H1 (cell line): Measurements from ENCODE around the gene MZF1. TPM values are rescaled to one million over a fixed set of nuclear protein-coding genes. Genes with fewer than 3 reads are reported as not detected.

Experiments
- CTCF ChIA-PET: fragments of 300-600 bp; sonication (Branson Sonifier 250); formaldehyde crosslinking; loops from one replicate; lab custom pipeline; 2021; ENCODE audit not compliant: partially characterized antibody; lab: Charles Lee
- POLR2A ChIA-PET: fragments of 300-600 bp; sonication (Branson Sonifier 250); formaldehyde crosslinking; loops from one replicate; lab custom pipeline; 2021; ENCODE audit warnings: inconsistent platforms; ENCODE audit not compliant: partially characterized antibody; lab: Charles Lee
- DNase-seq, 2 experiments: peaks; one replicate each; pipeline versions ENCODE4 v3.0.0 to v3.0.0-alpha.2; 2010 to 2022; ENCODE audit warnings: low spot score in 2 of 2, low read depth in 1 of 2, mixed read lengths in 1 of 2
- FAIRE-seq: peaks from 2 replicates; lab custom pipeline; 2011; peaks lifted over from hg19 to GRCh38; lab: Jason Lieb, UNC
- H2AFZ ChIP-seq: 2 replicates; pipeline ENCODE4 v1.8.1; 2012; ENCODE audit warnings: low read length, inconsistent platforms
- H2AK5ac ChIP-seq: 2 replicates; pipeline ENCODE4 v1.6.1; 2013; ENCODE audit warnings: low read depth, low read length
- H2BK120ac ChIP-seq: replicated peaks from 2 replicates; pipeline ENCODE3; 2013; ENCODE audit warnings: low read depth, low read length, inconsistent platforms
- H2BK12ac ChIP-seq: 2 replicates; pipeline ENCODE4 v1.6.1; 2013; ENCODE audit warnings: low read depth, low read length
- H2BK15ac ChIP-seq: 2 replicates; pipeline ENCODE4 v1.6.1; 2013; ENCODE audit warnings: low read length
- H2BK20ac ChIP-seq: 2 replicates; pipeline ENCODE4 v1.6.1; 2013; ENCODE audit warnings: low read length
- H2BK5ac ChIP-seq: 2 replicates; pipeline ENCODE4 v1.6.1; 2013; ENCODE audit warnings: low read depth, low read length
- H3K14ac ChIP-seq: 2 replicates; pipeline ENCODE4 v1.6.1; 2013; ENCODE audit warnings: inconsistent platforms; ENCODE audit not compliant: insufficient read length
- H3K18ac ChIP-seq: 2 replicates; pipeline ENCODE4 v1.6.1; 2013; ENCODE audit warnings: low read length; ENCODE audit errors: extremely low read depth
- H3K23ac ChIP-seq: 2 replicates; pipeline ENCODE4 v1.6.1; 2013; ENCODE audit warnings: inconsistent platforms; ENCODE audit not compliant: insufficient read length
- H3K23me2 ChIP-seq: 2 replicates; pipeline ENCODE4 v1.6.1; 2013; ENCODE audit warnings: low read depth, low read length
- H3K27ac ChIP-seq: 2 replicates; pipeline ENCODE4 v1.6.1; 2011; ENCODE audit warnings: low read depth, low read length, inconsistent platforms
- H3K27me3 ChIP-seq, 4 experiments: replicated peaks in 1 of 4; 1 replicate in 1 of 4; 2 replicates in 3 of 4; pipeline versions ENCODE4 v1.6.1 to v1.8.1; 2011 to 2013; ENCODE audit warnings: low read length in 3 of 4, mild to moderate bottlenecking in 3 of 4, inconsistent platforms in 2 of 4, mixed read lengths in 2 of 4, moderate library complexity in 1 of 4; ENCODE audit not compliant: control insufficient read depth in 3 of 4, insufficient read depth in 3 of 4; ENCODE audit errors: extremely low read depth in 1 of 4
- H3K36me3 ChIP-seq, 4 experiments: 2 replicates each; pipeline versions ENCODE4 v1.6.1 to v1.8.1; 2011 to 2013; ENCODE audit warnings: mild to moderate bottlenecking in 4 of 4, low read length in 3 of 4, moderate library complexity in 2 of 4, control low read depth in 1 of 4, inconsistent platforms in 1 of 4; ENCODE audit not compliant: insufficient read depth in 4 of 4, control insufficient read depth in 2 of 4
- H3K4ac ChIP-seq: replicated peaks from 2 replicates; pipeline ENCODE3; 2013; ENCODE audit warnings: low read length, low read depth, mixed read lengths, inconsistent platforms; ENCODE audit not compliant: insufficient read length
- H3K4me1 ChIP-seq, 4 experiments: replicated peaks in 1 of 4; 1 replicate in 1 of 4; 2 replicates in 3 of 4; pipeline versions ENCODE4 v1.6.1 to v1.8.1; 2011 to 2013; ENCODE audit warnings: low read length in 3 of 4, inconsistent platforms in 2 of 4, mixed read lengths in 1 of 4; ENCODE audit not compliant: insufficient read depth in 4 of 4, control insufficient read depth in 3 of 4
- H3K4me2 ChIP-seq, 2 experiments: 2 replicates each; pipeline versions ENCODE4 v1.6.1 to v1.8.1; 2011 to 2013; ENCODE audit warnings: low read depth in 2 of 2, low read length in 2 of 2, control low read depth in 1 of 2, inconsistent platforms in 1 of 2, mild to moderate bottlenecking in 1 of 2; ENCODE audit not compliant: insufficient read depth in 1 of 2
- H3K4me3 ChIP-seq, 4 experiments: fragments of 200-600, 300-600 bp in 1 of 4; sonication (generic), shearing (Covaris generic), sonication (Bioruptor Twin) in 1 of 4; 2 replicates each; pipeline versions ENCODE4 v1.5.1 to v1.8.1; 2011 to 2016; ENCODE audit warnings: low read length in 4 of 4, low read depth in 3 of 4, control low read depth in 2 of 4, inconsistent platforms in 2 of 4, mild to moderate bottlenecking in 2 of 4, mixed read lengths in 1 of 4, moderate library complexity in 1 of 4; ENCODE audit not compliant: insufficient read depth in 2 of 4; ENCODE audit errors: extremely low read depth in 1 of 4
- H3K56ac ChIP-seq: replicated peaks from 2 replicates; pipeline ENCODE3; 2013; ENCODE audit warnings: low read depth, mild to moderate bottlenecking, mixed read lengths, low read length, inconsistent platforms; ENCODE audit not compliant: insufficient read length
- H3K79me1 ChIP-seq: 2 replicates; pipeline ENCODE4 v1.6.1; 2013; ENCODE audit warnings: low read depth, low read length, control low read depth
- H3K79me2 ChIP-seq, 2 experiments: 2 replicates each; pipeline versions ENCODE4 v1.6.1 to v1.8.1; 2012 to 2013; ENCODE audit warnings: low read length in 2 of 2, mild to moderate bottlenecking in 2 of 2, inconsistent platforms in 1 of 2; ENCODE audit not compliant: insufficient read depth in 2 of 2, control insufficient read depth in 1 of 2
- H3K9ac ChIP-seq, 4 experiments: replicated peaks in 1 of 4; 1 replicate in 1 of 4; 2 replicates in 3 of 4; pipeline versions ENCODE4 v1.6.1 to v1.8.1; 2011 to 2013; ENCODE audit warnings: low read depth in 3 of 4, low read length in 3 of 4, control low read depth in 2 of 4, mild to moderate bottlenecking in 2 of 4, moderate library complexity in 2 of 4, inconsistent platforms in 1 of 4; ENCODE audit errors: extremely low read depth in 1 of 4
- H3K9me3 ChIP-seq, 2 experiments: 2 replicates each; pipeline versions ENCODE4 v1.6.1 to v1.8.1; 2012 to 2013; ENCODE audit warnings: mild to moderate bottlenecking in 2 of 2, moderate library complexity in 2 of 2, control low read depth in 1 of 2, inconsistent platforms in 1 of 2, low read depth in 1 of 2, low read length in 1 of 2, mixed read lengths in 1 of 2; ENCODE audit not compliant: insufficient read depth in 2 of 2
- H4K20me1 ChIP-seq, 2 experiments: replicated peaks in 1 of 2; 2 replicates each; pipeline versions ENCODE3 to v1.8.1; 2011 to 2013; ENCODE audit warnings: inconsistent platforms in 2 of 2, low read length in 2 of 2, mild to moderate bottlenecking in 1 of 2; ENCODE audit not compliant: insufficient read depth in 2 of 2, control insufficient read depth in 1 of 2
- H4K5ac ChIP-seq: 2 replicates; pipeline ENCODE4 v1.6.1; 2013; ENCODE audit warnings: low read length, low read depth, mixed read lengths, inconsistent platforms; ENCODE audit not compliant: insufficient read length
- H4K8ac ChIP-seq: 2 replicates; pipeline ENCODE4 v1.8.0; 2013; ENCODE audit warnings: mild to moderate bottlenecking, moderate library complexity, low read length, inconsistent platforms; ENCODE audit not compliant: insufficient read depth; ENCODE audit errors: extremely low read depth
- H4K91ac ChIP-seq: replicated peaks from 2 replicates; pipeline ENCODE3; 2013; ENCODE audit warnings: low read length, mixed read lengths, inconsistent platforms; ENCODE audit not compliant: insufficient read length
- WGBS, 2 experiments: shearing (Covaris generic) in 1 of 2; methylation state at CpG; one replicate each; pipeline versions ENCODE4 v1.1.6 to v1.1.7; 2013 to 2015; ENCODE audit warnings: low lambda C conversion rate in 2 of 2, mixed read lengths in 2 of 2, inconsistent platforms in 1 of 2, low coverage in 1 of 2, missing lambda C conversion rate in 1 of 2; ENCODE audit not compliant: insufficient replicate concordance in 2 of 2, insufficient coverage in 1 of 2, insufficient read length in 1 of 2; ENCODE audit errors: extremely low coverage in 1 of 2, missing lambda C conversion rate in 1 of 2; 5-methylcytosine and 5-hydroxymethylcytosine counted together
- polyA plus RNA-seq, 7 experiments: library from polyadenylated mRNA; depleted of rRNA in 3 of 7; stranded (reverse) in 5 of 7; unstranded in 2 of 7; fragments of >200 nt in 5 of 7; fragments of 200-250 nt in 2 of 7; gene quantifications; 1 replicate in 5 of 7; 2 replicates in 1 of 7; 4 replicates in 1 of 7; pipeline versions ENCODE4 v1.2.1 to v1.2.3, GENCODE V29; 2011 to 2013; ENCODE audit warnings: missing spikeins in 2 of 7, mixed read lengths in 2 of 7
- total RNA-seq: library from RNA; stranded (reverse); fragmentation: NEBNext Ultra II Directional; extraction: Animal tissue kit (Norgen Biotek cat#: 25700); gene quantifications from 2 replicates; pipeline ENCODE4 v1.2.1, GENCODE V29; 2021

Gene MZF1
- total and polyA plus RNA-seq, 2 of the 8 experiments (the other 6 are each of a cell fraction or from before 2014, with no cell fraction given), result 15.2 to 25.0 TPM

DNA sequence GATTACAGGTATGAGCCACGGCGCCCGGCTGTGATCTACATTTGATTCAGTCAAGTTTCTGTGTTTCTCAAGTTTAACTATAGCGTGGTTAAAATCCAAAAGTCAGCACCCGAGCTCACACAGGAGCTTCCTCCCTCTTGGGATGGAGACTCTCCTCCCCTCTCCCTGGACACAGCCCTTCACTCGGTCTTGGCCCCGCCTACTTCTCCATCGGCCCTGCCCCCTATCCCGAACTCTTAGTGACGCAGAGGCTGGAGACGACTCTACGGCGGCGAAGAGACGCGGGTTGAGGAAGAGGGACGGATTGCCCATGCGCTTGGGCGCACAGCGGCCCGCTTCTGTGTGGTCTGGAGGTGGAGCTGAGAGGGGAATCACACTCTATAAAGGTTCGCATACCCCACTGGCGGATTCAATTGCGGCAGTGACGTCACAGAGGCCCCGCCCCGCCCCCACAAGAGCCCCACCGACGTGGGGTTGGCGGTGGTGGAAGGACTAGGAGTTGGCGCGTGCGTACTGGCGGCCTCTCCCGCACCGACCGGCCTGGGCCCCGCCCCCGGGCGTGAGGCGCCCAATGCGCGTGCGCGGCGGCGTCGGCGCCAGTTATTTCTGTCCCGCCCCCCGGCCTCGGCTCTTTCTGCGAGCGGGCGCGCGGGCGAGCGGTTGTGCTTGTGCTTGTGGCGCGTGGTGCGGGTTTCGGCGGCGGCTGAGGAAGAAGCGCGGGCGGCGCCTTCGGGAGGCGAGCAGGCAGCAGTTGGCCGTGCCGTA, 29.1 kb downstream of the MZF1 start, which contains the start of gene TRIM28:
TSS of gene TRIM28 (plus strand) at position 239 of the 765 bp plus-strand sequence. CDS start 694 bp downstream, outside the sequence.
- peaks cover 21 to 39% (median 30%) of the 10 kb centered on the region in 4 experiments for H3K36me3 ChIP-seq
- 1% methylated on average over 66 of the region's 73 CpGs; no CpG with 5 or more reads in 1 of the 2 experiments for WGBS, 2 experiments
- POLR2A ChIA-PET, result interaction anchor here (0.6 to 13.8 kb wide), 20 partner anchors 9 to 360 kb away, joined by 3 to 650 read pairs (median 4); partner anchors contain the start of genes CHMP2A, MZF1, SLC27A5 and UBE2M
- H3K23me2 ChIP-seq, result peaks cover 13% of the 10 kb centered on the region
- peak within 1 kb of the TSS; percentile 88 for H4K5ac ChIP-seq
- peaks cover 0 to 24% (median 10%) of the 10 kb centered on the region in 4 experiments; a peak in 5 of 7 replicates for H3K27me3 ChIP-seq
- H2AFZ ChIP-seq, result no peak within 1 kb of the TSS
- H3K4me3 ChIP-seq, result peak within 1 kb of the TSS; percentile 89 to 100 (median 94)
- H3K18ac ChIP-seq, result peak within 1 kb of the TSS; percentile 100
- peaks cover 3 to 10% (median 5%) of the 10 kb centered on the region in 4 experiments; a peak in 6 of 7 replicates for H3K4me1 ChIP-seq
- H3K9ac ChIP-seq, result peak within 1 kb of the TSS; percentile 92 to 100 (median 95)
- peak within 1 kb of the TSS; percentile 97 for H3K56ac ChIP-seq
- H2BK15ac ChIP-seq, result no peak within 1 kb of the TSS
- H3K79me2 ChIP-seq, result peaks cover 28 to 41% of the 10 kb centered on the region in 2 experiments
- H4K8ac ChIP-seq, result peak within 1 kb of the TSS; percentile 99
- H3K9me3 ChIP-seq, result no peaks in the 10 kb centered on the region
- H4K20me1 ChIP-seq, result peaks cover 34 to 41% of the 10 kb centered on the region in 2 experiments
- CTCF ChIA-PET, result interaction anchor here (0.8 to 3.6 kb wide), 5 partner anchors 10 to 37 kb away, joined by 3 to 21 read pairs (median 5); partner anchors contain the start of genes CHMP2A and ZBTB45
- H3K4me2 ChIP-seq, result peak within 1 kb of the TSS; percentile 92 to 98
- DNase-seq, result peak; percentile 91 to 99
- peak within 1 kb of the TSS; percentile 87; the same call in 1 of the 2 replicates for H2BK12ac ChIP-seq
- H2BK120ac ChIP-seq, result peak within 1 kb of the TSS; percentile 75
- no peak within 1 kb of the TSS for H3K23ac ChIP-seq
- H2BK20ac ChIP-seq, result no peak within 1 kb of the TSS
- peak within 1 kb of the TSS; percentile 96 for H3K27ac ChIP-seq
- peak within 1 kb of the TSS; percentile 99 for H2BK5ac ChIP-seq
- no peak within 1 kb of the TSS for H2AK5ac ChIP-seq
- H3K4ac ChIP-seq, result peak within 1 kb of the TSS; percentile 44
- H4K91ac ChIP-seq, result peak within 1 kb of the TSS; percentile 97
- peaks cover 13% of the 10 kb centered on the region for H3K79me1 ChIP-seq
- FAIRE-seq, result no peak
- H3K14ac ChIP-seq, result no peak within 1 kb of the TSS
